GM21447 (cell line): ENCODE data around the gene PCDHGA11.
"Not testable (repeated sequence)": the region's sequence is repeated elsewhere in the genome, so short reads cannot be mapped to it uniquely, and the experiment has no call there.

Source experiments
- ATAC-seq: cut with Tn5 transposase; IDR thresholded peaks from one replicate; pipeline ENCODE4 v1.9.1; 2021; ENCODE audit not compliant: unreplicated experiment

PCDHGA11 gene

DNA sequence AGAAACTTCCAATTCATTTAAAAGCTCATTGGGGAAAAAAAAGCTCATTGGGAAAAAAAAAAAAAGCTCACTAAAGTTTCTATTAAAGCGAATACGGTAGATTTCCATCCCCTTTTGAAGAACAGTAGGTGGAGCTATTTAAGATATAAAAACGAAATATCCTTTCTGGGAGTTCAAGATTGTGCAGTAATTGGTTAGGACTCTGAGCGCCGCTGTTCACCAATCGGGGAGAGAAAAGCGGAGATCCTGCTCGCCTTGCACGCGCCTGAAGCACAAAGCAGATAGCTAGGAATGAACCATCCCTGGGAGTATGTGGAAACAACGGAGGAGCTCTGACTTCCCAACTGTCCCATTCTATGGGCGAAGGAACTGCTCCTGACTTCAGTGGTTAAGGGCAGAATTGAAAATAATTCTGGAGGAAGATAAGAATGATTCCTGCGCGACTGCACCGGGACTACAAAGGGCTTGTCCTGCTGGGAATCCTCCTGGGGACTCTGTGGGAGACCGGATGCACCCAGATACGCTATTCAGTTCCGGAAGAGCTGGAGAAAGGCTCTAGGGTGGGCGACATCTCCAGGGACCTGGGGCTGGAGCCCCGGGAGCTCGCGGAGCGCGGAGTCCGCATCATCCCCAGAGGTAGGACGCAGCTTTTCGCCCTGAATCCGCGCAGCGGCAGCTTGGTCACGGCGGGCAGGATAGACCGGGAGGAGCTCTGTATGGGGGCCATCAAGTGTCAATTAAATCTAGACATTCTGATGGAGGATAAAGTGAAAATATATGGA is 9.7 kb downstream of the PCDHGA11 start, which contains the start of gene PCDHGA12:
TSS of gene PCDHGA12 (plus strand) at position 176 of the 782 bp plus-strand sequence. CDS start at position 429, 253 bp downstream.
- ATAC-seq, result peak; percentile 90

- ATAC-seq, result no peak
Measured at GRCh38 chr5:141431286-141431685, 10.4 kb downstream of the PCDHGA11 start.

- not testable (repeated sequence) for ATAC-seq
Measured at GRCh38 chr5:141432308-141432707, 11.5 kb downstream of the PCDHGA11 start.

GRCh38 chr5:141432726-141433125 is 11.9 kb downstream of the PCDHGA11 start:
- not testable (repeated sequence) for ATAC-seq

GRCh38 chr5:141434006-141434405 is 13.2 kb downstream of the PCDHGA11 start:
- ATAC-seq, result no peak

DNA sequence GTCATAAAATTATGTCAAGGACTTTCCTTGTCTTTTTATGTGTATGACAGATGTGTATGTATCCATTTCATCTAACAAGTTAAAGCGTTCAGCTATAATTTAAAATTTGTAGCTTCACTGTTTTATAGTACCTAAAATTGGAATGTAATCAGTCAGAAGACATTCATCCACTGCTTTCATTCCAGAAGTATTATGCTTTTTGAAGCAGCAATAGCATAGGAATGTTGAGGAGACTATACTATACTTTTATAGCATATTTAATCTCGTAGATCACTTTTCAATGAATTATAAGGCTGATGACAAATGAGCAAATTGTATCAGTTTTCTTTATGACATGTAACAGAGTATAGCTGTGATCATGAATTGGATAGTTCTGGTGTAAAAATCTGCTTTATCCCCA is 16.4 kb downstream of the PCDHGA11 start:
- no peak for ATAC-seq

DNA sequence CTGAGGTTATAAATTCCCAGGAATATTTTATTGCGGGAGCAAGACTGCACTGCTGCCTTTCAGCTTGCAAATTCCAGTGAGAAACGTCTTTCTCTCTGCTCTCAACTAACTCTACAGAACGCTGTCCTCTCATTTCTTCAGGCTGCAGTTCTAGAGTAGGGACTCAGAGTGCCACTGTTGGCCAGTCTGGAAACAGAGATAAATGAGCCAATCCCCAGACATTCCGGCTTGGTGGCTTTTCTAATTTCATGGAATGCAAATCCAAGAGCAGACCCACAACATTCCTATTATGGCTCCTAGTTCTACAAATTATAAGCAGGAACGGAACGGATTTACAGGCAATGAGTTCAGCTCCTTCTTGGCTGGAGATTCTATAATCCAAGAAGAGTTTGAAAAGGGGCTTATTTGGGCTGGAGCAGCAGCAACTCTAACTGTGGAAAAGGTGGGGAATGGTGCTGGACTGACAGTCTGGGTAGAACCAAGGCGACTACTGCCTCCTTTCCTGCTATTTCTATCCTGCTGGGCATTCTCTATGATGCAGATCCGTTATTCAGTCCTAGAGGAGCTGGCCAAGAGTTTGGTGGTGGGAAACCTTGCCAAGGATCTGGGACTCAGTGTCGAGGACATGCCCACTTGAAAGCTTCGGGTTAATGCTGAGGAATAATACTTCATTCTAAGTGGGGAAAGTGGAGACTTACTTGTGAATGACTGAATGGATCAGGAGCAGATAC is 18.7 kb downstream of the PCDHGA11 start:
- ATAC-seq, result no peak

- ATAC-seq, result no peak
Measured at GRCh38 chr5:141440341-141440740, 19.5 kb downstream of the PCDHGA11 start.

- no peak for ATAC-seq
Measured at GRCh38 chr5:141441571-141442170, 20.8 kb downstream of the PCDHGA11 start.

GRCh38 chr5:141465351-141465750 is 44.5 kb downstream of the PCDHGA11 start:
- ATAC-seq, result no peak
